ENCODE results near the gene GADD45GIP1. TPM values are rescaled to one million over a fixed set of nuclear protein-coding genes. Genes with fewer than 3 reads are reported as not detected.

The GADD45GIP1 gene
- total RNA-seq, 1 donor from 2014 or later = 13.7 TPM

DNA sequence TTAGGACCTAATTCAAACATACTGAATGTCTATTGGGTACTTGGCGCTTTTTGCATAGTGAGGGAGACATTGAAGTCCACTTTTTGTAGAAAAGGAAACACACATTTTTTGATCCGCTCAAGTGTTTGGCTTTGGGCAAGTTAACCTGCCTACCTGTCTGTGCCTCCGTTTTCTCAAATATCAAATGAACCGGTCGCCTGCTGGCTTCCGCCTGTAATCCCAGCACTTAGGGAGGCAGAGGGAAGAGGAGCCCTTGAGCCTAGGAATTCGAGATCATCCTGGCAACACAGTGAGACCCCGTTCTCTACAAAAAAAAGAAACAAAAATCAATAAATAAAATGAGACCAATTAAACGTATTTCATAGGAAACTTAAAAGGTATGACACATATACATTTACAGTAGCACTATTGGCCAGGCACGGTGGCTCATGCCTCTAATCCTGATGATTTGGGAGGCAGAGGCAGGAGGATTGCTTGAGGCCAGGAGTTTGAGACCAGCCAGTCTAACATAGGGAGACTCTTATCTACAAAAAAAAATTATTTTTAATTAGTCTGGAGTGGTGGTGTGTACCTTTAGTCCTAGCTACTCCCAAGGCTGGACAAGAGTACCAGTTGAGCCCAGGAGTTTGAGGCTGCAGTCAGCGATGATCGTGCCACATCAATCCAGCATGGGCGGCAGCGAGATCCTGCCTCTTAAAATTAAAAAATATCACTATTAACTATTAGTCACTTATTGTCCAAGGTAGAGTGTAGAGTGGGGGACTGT is 10.1 kb downstream of the GADD45GIP1 start:
- DNase-seq (ENCODE audit: low spot score) (no peak), ATAC-seq (no peak)
- intact Hi-C loops (cut with DNase I) = no loop called here

DNA sequence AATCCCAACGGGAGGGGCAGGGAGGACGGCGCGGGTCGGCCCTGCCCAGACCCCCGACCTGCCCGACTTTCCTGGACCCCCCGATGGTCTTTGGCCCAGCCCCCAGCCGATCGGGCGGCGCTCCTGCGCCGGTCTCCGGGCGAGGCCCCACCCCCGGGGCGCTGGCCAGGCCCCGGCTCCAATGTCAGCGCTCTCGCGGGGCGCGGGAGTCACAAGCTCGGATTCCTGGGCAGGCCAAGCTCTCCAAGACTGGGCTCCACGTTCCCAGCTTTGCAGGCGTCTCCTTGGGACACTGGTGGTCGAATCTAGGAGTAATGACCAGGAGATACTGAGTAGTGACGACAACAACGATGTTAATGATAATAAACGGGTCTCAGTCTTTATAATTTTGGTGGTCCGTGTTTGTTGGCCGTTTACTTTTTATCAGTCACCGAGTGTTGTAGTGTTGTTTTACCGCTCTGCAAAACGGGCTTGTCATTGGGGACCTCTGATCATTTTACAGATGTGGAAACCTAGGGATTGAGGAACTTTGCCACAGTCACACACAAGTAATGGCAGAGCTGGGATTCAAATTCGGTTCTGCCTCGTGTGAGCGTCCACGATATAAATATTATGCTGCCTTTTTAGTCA is 10.8 kb downstream of the GADD45GIP1 start:
- DNase-seq (ENCODE audit: low spot score) = peak; percentile 79
- intact Hi-C loops (cut with DNase I) = no loop called here

DNA sequence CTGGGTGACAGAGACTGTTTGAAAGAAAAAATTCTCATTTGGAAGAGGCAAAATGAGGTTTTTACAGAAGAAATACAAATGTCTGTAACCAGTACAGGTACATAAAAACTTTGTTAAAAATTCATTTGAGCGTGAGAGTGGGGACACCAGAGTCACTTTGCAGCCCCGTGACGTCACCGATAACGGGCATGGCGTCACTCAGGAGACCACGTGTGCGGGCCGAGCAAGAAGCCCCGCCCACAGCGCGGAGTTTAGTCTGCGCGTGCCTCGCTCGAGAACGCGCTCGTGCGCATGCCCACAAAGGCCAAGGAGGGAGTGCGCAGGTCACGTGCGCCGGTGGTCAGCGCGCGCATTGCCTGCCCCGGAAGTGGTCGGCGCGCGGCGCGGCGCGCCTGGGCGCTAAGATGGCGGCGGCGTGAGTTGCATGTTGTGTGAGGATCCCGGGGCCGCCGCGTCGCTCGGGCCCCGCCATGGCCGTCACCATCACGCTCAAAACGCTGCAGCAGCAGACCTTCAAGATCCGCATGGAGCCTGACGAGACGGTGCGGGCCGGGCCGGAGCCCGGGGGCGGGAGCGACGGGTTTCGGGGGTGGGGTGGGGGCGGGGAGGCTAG is 11.4 kb downstream of the GADD45GIP1 start, which contains the start of gene RAD23A:
Gene RAD23A, plus strand, starts transcription at position 384 of the 613 bp plus-strand sequence. Its CDS starts 87 bp downstream, at position 471.
- DNase-seq (ENCODE audit: low spot score) (peak; percentile 99), ATAC-seq (peak; percentile 98)
- intact Hi-C loops (cut with DNase I) = no loop called here

More for the DNA sequence above, 10.8 kb downstream of the GADD45GIP1 start:
- ATAC-seq = peak; percentile 71

DNA sequence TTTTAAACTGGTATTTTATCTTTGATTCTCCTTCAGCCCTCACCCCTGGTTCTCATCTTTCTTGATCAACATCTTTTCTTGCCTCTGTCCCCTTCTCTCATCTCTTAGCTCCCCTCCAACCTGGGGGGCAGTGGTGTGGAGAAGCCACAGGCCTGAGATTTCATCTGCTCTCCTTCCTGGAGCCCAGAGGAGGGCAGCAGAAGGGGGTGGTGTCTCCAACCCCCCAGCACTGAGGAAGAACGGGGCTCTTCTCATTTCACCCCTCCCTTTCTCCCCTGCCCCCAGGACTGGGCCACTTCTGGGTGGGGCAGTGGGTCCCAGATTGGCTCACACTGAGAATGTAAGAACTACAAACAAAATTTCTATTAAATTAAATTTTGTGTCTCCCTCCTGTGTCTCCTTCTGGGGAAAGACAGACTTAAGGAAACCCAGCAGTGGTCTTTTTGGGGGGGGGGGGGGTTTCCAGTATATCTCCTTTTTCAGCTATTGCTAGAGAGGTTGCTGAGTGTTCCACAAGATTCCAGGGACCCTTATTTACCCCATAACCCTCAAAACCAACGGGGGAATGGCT is 12.8 kb downstream of the GADD45GIP1 start:
- DNase-seq (ENCODE audit: low spot score) (no peak), ATAC-seq (no peak)
- intact Hi-C loops (cut with DNase I) = no loop called here

DNA sequence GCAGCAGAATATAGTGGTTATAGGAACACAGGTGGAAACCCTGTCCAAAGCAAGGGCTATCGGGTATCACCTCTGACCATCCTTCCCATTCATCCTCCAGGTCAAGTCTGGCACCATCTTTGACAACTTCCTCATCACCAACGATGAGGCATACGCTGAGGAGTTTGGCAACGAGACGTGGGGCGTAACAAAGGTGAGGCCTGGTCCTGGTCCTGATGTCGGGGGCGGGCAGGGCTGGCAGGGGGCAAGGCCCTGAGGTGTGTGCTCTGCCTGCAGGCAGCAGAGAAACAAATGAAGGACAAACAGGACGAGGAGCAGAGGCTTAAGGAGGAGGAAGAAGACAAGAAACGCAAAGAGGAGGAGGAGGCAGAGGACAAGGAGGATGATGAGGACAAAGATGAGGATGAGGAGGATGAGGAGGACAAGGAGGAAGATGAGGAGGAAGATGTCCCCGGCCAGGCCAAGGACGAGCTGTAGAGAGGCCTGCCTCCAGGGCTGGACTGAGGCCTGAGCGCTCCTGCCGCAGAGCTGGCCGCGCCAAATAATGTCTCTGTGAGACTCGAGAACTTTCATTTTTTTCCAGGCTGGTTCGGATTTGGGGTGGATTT is 13.5 kb downstream of the GADD45GIP1 start:
- DNase-seq (ENCODE audit: low spot score) (no peak), ATAC-seq (no peak)
- intact Hi-C loops (cut with DNase I) = no loop called here

DNA sequence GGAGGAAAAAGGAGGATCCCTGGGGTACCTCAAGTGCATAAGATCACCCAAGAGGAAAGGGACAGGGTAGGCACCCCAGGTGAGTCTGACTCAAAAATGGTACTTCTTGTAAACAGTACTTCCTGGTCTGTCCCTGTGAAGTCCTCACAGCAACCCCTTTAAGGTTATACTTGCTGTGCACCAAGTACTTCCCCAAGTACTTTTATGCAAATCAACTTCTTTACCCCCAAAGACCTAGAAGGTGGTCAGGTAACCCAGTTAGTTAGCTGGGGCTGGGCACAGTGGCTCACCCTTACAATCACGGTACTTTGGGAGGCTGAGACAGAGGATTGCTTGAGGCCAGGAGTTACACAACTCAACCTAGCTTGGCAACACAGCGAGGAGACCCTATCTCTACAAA is 16.1 kb downstream of the GADD45GIP1 start:
- no peak for ATAC-seq
- DNase-seq (ENCODE audit: low spot score) = no peak
- intact Hi-C loops (cut with DNase I) = no loop called here

DNA sequence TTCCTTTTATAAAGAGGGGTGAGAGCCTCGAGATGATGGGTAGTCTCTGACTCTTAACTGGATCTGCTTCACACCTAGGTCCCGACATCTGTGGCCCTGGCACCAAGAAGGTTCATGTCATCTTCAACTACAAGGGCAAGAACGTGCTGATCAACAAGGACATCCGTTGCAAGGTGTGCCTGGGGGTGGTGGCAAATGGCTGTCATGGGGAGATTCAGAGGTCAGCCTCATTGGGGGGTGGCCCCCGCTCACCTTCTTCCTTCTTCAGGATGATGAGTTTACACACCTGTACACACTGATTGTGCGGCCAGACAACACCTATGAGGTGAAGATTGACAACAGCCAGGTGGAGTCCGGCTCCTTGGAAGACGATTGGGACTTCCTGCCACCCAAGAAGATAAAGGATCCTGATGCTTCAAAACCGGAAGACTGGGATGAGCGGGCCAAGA is 17.0 kb downstream of the GADD45GIP1 start:
- ATAC-seq (no peak), DNase-seq (ENCODE audit: low spot score) (no peak)
- intact Hi-C loops (cut with DNase I) = no loop called here

DNA sequence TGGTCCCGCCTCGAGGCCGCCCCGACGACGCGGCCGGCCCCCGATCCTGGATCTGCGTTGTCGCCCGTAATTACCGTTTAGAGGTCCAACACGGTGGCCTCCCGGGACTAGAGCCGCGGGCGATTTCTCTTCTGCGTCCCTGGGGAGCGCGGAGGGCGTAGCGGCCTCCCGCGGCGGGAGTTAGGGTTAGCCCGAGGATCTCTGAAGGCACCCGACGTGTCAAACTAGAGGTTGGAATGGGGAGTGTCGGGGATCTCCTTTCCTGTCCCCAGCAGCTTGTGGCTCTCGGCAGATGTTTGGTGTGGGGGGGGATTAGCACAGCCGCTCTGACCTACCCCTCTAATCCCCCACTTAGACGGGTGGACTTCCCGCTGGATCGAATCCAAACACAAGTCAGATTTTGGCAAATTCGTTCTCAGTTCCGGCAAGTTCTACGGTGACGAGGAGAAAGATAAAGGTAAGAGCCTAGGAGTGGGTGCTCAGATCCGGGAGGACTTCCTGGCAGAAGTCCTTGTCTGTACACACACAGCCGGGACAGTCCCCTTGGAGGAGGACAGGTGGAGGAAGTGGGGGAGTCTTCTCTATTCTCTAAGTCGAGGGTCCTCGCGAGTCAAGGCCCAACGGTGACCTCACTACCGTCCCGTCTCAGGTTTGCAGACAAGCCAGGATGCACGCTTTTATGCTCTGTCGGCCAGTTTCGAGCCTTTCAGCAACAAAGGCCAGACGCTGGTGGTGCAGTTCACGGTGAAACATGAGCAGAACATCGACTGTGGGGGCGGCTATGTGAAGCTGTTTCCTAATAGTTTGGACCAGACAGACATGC is 18.0 kb downstream of the GADD45GIP1 start:
- intact Hi-C loops (cut with DNase I) = no loop called here
- peak; percentile 0 for ATAC-seq
- DNase-seq (ENCODE audit: low spot score) = no peak

DNA sequence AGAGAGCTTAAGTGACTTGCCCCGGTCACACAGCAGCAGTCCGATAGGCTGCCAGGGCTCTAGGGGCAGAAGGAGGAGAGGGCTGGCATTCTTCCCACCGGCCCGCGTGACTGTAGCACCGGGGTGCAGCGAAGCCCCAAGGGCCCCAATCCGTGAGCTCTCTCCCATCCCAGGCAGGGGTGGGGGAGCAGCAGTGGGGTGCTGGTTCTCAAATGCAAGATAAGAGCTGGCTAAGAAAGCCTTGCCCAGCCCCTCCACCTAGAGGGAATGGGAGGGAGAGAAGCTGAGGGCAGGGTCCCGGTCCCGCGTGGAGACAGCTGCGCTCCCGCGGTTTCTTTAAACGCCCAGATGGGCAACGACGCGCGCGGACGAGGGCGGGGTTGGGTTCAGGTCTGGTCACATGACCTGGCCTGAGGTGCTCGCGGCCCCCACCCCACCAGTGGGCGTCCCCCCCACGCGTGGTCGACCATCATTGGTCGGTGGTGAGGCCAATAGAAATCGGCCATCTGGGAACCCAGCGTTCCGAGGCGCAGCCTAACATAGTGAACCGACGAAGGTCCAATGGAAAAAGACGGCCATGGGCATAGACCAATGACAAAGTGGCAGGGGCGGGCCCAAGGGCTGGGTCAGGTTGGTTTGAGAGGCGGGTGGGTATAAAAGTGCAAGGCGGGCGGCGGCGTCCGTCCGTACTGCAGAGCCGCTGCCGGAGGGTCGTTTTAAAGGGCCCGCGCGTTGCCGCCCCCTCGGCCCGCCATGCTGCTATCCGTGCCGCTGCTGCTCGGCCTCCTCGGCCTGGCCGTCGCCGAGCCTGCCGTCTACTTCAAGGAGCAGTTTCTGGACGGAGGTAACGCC is 18.9 kb downstream of the GADD45GIP1 start, which contains the start of gene CALR:
Gene CALR, plus strand, starts transcription at position 683 of the 852 bp plus-strand sequence. Its CDS starts 71 bp downstream, at position 754.
- peak; percentile 100 for DNase-seq (ENCODE audit: low spot score)
- intact Hi-C loops (cut with DNase I) = no loop called here

DNA sequence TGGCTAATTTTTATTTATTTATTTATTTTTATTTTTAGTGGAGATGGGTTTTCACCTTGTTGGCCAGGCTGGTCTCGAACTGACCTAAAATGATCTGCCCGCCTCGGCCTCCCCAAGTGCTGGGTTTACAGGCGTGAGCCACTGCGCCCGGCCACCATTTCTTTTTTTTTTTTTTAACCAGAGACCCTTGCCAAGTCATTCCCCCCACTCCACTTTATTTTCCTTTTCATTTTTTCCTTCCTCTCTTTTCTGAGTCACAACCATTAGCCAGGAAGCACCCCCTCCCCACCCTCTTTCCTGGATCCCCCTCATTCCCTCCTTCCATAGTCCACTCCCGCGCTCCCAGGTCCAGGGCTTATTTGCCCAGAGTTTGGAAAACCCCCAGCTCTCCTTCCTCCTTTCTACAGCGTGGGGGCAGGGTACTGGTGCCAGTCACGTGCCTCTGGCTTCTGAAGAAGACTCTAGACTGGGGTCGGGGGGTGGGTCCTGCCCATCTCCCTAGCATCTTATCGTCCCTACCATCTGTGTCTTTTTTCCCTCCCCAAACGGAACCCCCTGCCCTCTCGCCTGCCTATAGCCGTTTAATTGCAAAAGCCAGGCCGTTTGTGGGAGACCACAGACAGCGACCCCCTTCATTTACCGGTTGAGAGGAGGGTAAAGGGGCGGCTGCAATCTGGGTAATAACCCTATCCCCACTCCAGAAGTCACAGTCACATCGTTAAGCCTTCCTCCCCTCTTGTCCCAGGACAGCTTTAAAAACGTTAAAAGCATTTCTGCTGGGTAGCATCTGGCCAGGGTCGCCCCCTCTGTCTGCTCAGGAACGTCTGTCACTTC is 19.7 kb downstream of the GADD45GIP1 start:
- intact Hi-C loops (cut with DNase I) = no loop called here
- ATAC-seq (no peak), DNase-seq (ENCODE audit: low spot score) (no peak)

More for the DNA sequence above, 18.9 kb downstream of the GADD45GIP1 start, which contains the start of gene CALR:
- ATAC-seq = peak; percentile 96

DNA sequence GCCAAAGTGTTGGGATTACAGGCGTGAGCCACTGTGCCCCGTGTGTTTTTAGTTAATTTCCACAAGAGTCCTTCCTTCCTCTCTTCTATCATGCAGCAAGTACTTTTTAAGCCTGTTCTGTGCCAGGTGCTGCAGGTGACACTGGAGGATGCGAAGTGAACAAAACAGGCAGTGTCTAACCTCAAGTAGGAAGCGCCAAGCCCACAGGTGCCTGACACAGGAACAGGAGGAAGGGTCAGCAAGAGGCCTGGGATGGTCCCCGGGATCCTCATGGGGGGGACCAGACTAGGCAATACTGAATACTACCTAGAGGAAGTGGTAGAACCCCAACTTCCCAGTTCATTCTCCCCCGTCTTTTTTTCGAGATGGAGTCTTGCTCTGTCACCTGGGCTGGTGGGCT is 20.4 kb downstream of the GADD45GIP1 start:
- DNase-seq (ENCODE audit: low spot score) = no peak
- ATAC-seq = no peak
- intact Hi-C loops (cut with DNase I) = no loop called here

DNA sequence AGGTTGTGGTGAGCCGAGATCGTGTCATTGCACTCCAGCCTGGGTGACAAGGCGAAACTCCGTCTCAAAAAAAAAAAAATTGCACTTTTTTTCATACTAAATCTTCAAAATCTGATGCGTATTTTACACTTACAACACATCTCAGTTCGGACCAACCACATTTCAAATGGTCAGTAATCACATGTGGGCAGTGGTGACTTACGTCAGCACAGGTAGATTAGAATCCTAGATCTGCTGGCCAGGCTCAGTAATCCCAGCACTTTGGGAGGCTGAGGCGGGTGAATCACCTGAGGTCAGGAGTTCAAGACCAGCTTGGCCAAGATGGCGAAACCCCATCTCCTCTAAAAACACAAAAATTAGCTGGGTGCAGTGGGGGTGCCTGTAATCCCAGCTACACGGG is 22.0 kb downstream of the GADD45GIP1 start:
- intact Hi-C loops (cut with DNase I) = no loop called here

DNA sequence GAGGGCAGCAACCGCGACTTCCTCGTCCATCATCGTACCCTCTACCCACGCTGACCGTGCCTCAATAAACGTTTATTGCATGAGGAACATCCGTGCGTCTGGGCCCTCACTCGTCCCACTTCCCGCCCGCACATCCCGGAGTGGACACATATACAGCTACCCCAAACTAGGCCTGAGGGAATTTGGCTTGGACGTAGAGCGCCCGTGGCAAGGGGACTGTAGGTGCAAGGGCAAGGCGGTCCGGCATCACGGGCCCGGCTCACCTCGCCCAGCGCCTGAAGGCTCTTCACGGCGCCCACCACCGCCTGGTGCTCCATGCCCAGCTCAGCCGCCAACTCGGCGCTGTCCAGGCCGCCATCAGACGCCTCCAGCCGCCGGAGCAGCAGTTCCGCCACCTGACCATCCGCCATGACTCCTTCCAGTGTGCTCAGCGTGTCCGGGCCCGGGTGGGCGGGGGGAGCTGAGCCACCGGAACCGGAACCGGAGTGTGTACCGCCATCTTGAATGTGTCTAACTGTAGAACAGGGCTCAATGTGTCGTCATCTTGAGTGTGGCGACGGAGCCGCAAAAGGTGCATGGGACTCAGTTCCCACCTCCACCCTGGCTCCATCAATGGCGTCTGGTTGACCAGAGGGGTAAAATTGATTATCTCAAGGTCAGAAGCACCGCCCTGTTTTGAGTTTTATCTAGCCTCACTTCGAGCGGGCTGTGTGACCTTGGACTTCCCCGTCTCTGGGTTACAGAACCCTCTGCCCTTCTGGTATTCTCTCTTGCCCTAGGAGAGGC is 23.5 kb downstream of the GADD45GIP1 start, which contains the start of gene FARSA:
Gene FARSA, minus strand, starts transcription at position 425 of the 786 bp plus-strand sequence. Its CDS starts 15 bp downstream, at position 410.
- intact Hi-C loops (cut with DNase I) = no loop called here

More for the DNA sequence above, 22.0 kb downstream of the GADD45GIP1 start:
- DNase-seq (ENCODE audit: low spot score) = no peak
- no peak for ATAC-seq

DNA sequence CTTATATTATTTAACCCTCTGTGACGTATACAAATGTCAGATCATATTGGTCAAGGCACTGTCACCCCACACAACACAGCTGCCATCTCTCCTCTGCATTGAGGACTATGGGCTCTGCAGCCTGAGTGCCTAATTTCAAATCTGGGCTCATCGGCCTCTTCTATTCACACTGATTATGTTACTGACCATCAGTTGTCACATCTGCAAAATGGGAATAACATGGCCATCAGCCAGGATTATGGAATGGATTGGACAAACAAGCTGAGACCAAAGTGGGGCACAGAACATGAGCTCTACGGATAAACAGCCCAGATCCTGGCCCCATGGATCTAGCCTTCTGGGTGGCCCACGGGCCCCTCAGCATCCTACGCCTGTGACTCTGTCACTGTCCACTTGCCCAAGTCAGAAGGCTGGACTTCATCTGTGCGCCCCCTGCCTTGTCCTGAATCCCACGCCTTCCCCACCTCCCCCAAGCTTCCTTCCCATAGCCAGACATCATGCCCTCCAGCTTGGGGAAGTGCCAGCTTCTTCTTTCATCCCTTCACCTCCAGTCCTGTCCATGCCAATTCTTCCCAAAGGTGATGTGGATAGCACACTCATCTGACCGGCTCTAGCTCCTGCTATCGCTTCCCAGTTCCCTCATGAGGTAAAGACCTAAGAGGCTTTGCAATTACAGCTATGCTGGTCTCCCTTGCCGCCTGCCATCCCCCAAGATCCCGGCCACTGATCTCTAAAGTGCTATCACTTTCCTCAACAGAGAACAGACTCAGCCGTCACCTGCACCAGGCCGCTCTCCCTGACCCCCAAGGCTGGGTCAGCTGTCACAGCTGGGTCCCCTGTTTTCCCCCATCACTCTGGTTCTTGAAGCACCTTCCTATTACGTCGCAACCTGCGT is 24.4 kb downstream of the GADD45GIP1 start:
- DNase-seq (ENCODE audit: low spot score) = no peak
- intact Hi-C loops (cut with DNase I) = no loop called here
- no peak for ATAC-seq

More for the DNA sequence above, 23.5 kb downstream of the GADD45GIP1 start, which contains the start of gene FARSA:
- peak; percentile 87 for ATAC-seq
- DNase-seq (ENCODE audit: low spot score) = peak; percentile 94
